GM12874 (cell line): ENCODE measurements around the gene EDEM2.
A peak's percentile ranks its signal among the peaks of the same experiment; 100 is the strongest.

Experiments used
- CTCF ChIP-seq: IDR thresholded peaks from 2 replicates; pipeline ENCODE4 v1.5.1; 2011; ENCODE audit warnings: low read depth, mild to moderate bottlenecking, control low read depth, low read length, moderate library complexity; ENCODE audit not compliant: insufficient read depth

Gene EDEM2

GRCh38 chr20:35151736-35152135 lies 4.6 kb upstream of the EDEM2 start:
- no peak for TF ChIP-seq CTCF

- no peak for TF ChIP-seq CTCF
These were observed 3.9 kb upstream of the EDEM2 start for GRCh38 chr20:35150846-35151579.

GRCh38 chr20:35146299-35146919 lies 727 bp downstream of the EDEM2 start:
- TF ChIP-seq CTCF = no peak

GRCh38 chr20:35145141-35145564 lies 2.0 kb downstream of the EDEM2 start:
- peak; percentile 68 for TF ChIP-seq CTCF

- no peak for TF ChIP-seq CTCF
These were observed 2.4 kb downstream of the EDEM2 start for GRCh38 chr20:35144694-35145093.

- TF ChIP-seq CTCF = no peak
These were observed 11.1 kb downstream of the EDEM2 start for GRCh38 chr20:35135867-35136586.

GRCh38 chr20:35134880-35135279 lies 12.3 kb downstream of the EDEM2 start:
- TF ChIP-seq CTCF = no peak
